Stimulated activated CD8-positive, alpha-beta memory T cell treated with anti-CD3 and anti-CD28 coated beads, Interleukin-4, amount 100 ng/mL, for 1 hour (primary cell): Measurements from ENCODE around the gene SDR39U1.
A peak's percentile ranks its signal among the peaks of the same experiment; 100 is the strongest.

Experiments
- DNase-seq, 2 donors: peaks; one replicate each; pipeline ENCODE4 v3.0.0-alpha.2; 2020; ENCODE audit warnings: low read depth in 2 of 2, low spot score in 1 of 2

The SDR39U1 gene

GRCh38 chr14:24443053-24443665, 583 bp upstream of the SDR39U1 start:
- no peak for DNase-seq

DNA sequence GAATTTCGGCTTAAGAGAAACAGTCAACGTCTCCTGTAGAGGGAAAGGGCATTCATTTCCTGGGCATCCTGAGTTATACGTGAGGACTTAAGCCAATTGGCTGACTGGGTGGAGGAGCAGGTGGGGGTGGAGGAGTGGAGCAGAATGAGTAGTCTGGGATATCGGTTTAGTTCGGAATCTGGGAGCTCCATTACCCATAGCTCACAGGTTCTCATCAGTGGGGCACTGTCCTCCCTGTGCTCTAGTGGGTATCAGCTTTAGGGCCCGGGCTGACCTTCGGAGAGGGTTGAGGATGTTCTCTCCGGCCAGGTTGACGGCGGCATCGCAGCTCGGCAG, 704 bp downstream of the SDR39U1 start:
- DNase-seq: no peak

DNA sequence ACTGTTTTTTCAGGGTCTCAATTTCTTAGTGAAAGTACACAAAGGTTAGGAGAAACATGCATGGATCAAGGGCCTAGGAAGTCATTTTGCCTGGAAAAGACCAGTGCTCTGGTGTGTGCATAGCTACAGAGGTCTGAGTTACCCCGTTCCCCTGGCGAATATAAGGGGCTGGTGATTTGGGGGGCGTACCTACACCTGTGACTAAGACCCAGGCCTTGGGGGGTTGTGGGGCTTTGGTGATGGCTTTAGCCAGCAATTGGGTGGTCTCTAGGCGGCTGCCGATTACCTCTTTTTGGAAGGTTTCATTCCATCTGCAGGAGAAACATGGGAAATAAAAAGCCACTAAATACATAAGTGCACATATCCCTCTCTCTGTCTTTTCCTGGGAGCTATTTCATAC, 1.1 kb downstream of the SDR39U1 start:
- no peak for DNase-seq

- DNase-seq: no peak
These were observed 1.8 kb downstream of the SDR39U1 start for GRCh38 chr14:24440606-24441399.

- no peak for DNase-seq
These were observed 2.6 kb downstream of the SDR39U1 start for GRCh38 chr14:24439830-24440605.

GRCh38 chr14:24439257-24439656, 3.3 kb downstream of the SDR39U1 start:
- no peak for DNase-seq

DNA sequence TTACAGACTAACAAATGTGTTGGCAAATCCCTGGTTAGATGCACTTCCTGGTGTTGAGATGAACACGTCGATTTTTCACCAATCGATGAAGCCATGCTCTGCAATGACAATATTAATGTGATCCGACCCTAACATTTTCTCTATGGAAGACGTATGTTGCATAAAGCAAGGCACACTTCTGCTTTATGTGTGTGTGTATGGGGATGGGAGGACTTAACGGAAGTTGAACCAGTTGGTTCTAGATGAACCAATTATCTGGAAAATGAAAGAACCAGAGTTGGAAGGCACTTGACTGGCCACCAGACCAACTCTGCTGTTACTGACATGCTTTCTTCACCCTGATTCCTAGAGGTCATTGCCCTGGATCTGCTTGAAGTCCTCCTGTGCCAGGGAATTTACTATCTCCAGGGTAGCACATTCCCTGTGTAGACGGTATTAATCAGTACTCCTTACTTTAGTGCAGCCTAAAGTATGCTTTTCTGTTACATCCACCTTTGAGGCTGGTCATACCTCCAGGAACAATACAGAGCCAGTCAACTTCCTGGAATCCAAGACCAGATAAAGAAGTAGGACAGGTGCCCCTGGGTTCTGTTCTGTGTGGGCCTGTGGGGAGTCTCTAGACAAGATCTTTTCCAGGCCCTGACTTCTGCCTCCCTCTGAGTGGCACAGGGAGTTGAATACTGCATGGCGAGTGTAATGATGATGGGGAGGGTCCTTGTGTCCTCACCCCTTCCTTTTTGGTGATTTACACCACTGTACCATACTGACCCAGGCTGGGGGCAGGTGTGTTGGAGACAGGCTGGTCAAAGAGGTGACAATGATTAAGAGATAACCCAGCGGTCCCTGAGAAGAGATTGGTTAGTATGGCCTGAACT, 4.1 kb downstream of the SDR39U1 start:
- DNase-seq: no peak

DNA sequence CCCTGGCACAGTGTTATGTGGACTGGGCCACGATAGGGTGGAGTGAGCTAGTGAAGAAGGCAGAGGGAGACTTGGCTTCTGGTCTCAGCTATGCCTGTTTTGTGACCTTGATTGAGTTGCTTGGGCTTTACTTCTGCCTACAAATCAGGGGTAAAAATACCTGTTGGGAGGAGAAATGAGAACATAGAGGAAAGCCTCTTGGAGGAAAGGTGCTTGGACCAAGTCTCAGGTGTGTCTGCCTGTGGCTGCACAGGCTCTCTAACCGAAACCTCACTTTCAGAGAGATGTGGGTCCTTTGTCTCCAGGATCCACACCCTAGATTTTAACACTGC, 4.9 kb downstream of the SDR39U1 start:
- no peak for DNase-seq

- DNase-seq: no peak
These were observed 5.4 kb downstream of the SDR39U1 start for GRCh38 chr14:24437020-24437735.

- DNase-seq: no peak
These were observed 6.1 kb downstream of the SDR39U1 start for GRCh38 chr14:24436355-24437019.

GRCh38 chr14:24435998-24436354, 6.6 kb downstream of the SDR39U1 start:
- DNase-seq: no peak

- DNase-seq: no peak
These were observed 7.3 kb downstream of the SDR39U1 start for GRCh38 chr14:24435192-24435810.

DNA sequence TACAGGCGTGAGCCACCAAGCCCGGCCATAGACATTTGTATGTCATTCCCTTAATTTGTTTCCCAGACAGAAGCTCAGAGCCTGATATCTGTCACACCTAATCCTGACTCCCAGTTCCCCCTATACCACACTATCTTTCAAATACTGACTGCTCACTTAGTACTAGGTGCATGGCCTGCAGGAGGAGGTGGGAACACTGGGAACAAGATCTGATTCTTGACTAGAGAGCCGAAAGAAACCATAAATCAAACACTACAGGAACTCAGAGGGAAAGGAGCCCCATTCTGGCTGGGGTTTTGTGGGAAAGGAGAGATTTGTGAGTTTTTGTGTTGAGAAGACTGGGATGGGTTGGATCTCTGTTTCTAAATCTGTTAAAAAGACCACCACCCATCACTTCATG, 7.9 kb downstream of the SDR39U1 start:
- DNase-seq: no peak

DNA sequence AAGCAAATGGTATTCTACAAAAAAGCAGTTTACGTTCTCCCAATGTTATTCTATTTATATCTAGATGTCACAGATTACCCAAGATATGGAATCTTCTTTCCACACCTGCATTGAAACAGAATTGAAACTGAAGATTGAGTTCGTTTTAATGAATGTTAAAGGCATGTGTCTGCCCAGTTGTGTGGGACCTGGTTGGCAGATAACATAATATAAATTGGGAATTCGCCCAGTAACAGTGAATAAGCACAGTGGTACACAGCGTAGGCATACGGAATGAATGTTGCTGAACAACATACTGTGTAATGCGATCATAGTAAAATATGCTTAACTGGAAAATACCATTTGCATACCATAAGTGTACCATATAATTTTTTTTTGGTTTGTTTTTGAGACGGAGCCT, 8.5 kb downstream of the SDR39U1 start:
- no peak for DNase-seq

DNA sequence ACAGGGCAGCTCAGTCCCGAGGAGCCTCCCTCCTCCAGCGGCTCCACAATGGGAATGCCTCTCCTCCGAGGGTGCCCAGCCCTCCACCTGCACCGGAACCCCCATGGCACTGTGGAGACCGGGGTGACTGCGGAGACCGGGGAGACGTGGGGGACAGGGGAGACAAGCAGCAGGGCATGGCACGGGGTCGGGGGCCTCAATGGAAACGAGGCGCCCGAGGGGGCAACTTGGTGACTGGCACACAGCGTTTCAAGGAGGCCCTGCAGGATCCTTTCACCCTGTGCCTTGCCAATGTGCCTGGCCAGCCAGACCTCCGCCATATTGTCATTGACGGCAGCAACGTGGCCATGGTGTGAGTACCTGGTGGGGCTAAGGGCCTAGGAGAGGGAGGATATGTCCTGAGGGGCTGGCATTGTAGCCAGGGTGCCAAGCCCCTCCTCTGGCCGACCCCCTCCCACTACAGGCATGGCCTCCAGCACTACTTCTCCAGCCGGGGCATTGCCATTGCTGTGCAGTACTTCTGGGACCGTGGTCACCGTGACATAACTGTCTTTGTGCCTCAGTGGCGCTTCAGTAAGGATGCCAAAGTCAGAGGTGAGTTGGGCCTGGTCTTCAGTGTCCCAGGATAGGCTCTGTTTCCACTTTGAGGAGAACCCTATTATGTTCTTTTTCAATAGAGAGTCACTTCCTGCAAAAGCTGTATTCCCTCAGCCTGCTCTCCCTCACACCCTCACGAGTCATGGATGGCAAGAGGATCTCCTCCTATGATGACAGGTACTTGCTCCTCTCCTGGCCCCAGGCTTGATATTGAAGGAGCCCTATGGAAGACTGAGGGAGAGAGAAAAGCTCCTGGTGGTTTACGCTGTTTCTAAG, 10.1 kb downstream of the SDR39U1 start:
- no peak for DNase-seq

DNA sequence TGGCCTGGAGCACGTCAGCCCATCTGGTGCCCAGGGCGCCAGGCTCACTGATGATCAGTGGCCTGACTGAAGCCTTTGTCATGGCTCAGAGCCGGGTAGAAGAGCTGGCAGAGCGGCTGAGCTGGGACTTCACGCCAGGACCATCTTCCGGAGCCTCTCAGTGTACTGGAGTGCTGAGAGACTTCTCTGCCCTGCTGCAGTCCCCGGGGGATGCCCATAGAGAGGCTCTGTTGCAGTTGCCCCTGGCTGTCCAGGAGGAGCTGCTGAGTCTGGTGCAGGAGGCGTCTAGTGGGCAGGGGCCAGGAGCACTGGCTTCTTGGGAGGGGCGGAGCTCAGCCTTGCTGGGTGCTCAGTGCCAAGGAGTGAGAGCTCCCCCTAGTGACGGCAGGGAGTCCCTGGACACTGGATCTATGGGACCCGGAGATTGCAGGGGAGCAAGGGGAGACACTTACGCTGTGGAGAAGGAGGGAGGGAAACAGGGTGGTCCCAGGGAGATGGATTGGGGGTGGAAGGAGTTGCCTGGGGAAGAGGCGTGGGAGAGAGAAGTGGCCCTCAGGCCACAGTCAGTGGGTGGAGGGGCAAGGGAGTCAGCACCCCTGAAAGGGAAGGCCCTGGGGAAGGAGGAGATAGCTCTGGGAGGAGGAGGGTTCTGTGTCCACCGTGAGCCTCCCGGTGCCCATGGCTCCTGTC, 10.9 kb downstream of the SDR39U1 start:
- DNase-seq: peak; percentile 73 to 81

DNA sequence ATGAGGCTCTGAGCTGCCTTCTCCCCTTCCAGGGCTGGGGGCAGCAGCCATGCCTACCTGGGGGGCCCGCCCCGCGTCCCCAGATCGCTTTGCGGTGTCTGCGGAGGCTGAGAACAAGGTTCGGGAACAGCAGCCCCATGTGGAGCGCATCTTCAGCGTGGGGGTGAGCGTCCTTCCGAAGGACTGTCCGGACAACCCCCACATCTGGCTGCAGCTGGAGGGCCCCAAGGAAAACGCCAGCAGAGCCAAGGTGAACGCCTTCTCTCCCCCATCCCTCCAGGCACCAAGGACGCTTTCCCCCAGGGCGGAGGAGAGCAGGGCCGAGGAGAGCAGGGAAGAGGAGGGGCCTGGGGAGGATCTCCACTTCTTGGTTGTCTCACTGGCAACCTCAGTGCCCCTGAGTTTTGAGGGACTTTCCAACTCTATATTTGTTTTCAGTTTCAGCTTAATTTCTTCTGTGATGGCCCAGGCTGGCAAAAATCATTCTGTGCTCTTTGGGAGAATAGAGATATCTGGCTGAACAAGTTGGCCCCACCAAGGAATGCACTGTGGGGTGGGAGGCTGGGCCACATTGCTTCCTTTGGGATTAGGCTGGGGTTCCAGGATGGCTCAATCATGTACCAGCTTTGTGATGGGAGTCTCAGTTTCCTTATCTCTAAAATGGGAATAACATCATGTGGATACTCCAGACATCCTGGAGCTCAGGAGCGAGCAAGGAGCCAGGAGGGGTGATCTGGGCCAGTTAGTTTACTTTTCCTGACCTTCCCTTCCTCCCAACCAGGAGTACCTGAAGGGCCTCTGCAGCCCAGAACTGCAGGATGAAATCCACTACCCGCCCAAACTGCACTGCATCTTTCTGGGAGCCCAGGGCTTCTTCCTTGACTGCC, 11.7 kb downstream of the SDR39U1 start:
- no peak for DNase-seq
